ENCODE data around the gene HNRNPDL. TPM values are rescaled to one million over a fixed set of nuclear protein-coding genes. Genes with fewer than 3 reads are reported as not detected.

The HNRNPDL gene
- total and polyA plus RNA-seq, 12 donors, result 129 to 184 (median 151) TPM

- H3K4me3 ChIP-seq, result peak overlapping the region; percentile 80 to 96 (median 89)
- H3K9me3 ChIP-seq, result no peaks in the 10 kb centered on the region
- peak; percentile 1 to 12 (median 4) for ATAC-seq
- intact Hi-C loops (cut with DNase I), result loop anchor here (1.0 to 10.0 kb wide), 8 partner anchors 42 to 585 kb away; partner anchors contain the start of genes HNRNPD (in 3 of the 10), SEC31A (in 2 of the 10) and LIN54 (in 1 of the 10)
- peaks cover 0 to 42% (median 27%) of the 10 kb centered on the region in 9 donors for H3K36me3 ChIP-seq
- peak overlapping the region; percentile 75 to 99 (median 98) for H3K27ac ChIP-seq
- DNase-seq, result no peak
- no peaks in the 10 kb centered on the region for H3K27me3 ChIP-seq
- 0 to 1% methylated on average over 57 to 58 of the region's 58 CpGs for WGBS, 2 donors
- peak in 2 of 9 donors; percentile 5 to 16 for TF ChIP-seq CTCF (IDR thresholded peaks at IDR 0.05)
- peaks cover 10 to 62% (median 45%) of the 10 kb centered on the region in 9 donors for H3K4me1 ChIP-seq
Measured at GRCh38 chr4:82429728-82430192, 502 bp downstream of the HNRNPDL start.

- intact Hi-C loops (cut with DNase I), result loop anchor here (1.0 to 10.0 kb wide), 7 partner anchors 42 to 466 kb away; partner anchors contain the start of genes HNRNPD (in 2 of the 10) and SEC31A (in 1 of the 10)
Measured at GRCh38 chr4:82428969-82429727, 1.1 kb downstream of the HNRNPDL start.

GRCh38 chr4:82428526-82428968 lies 1.7 kb downstream of the HNRNPDL start:
- Histone ChIP-seq H3K27ac (peak overlapping the region in 9 of 10 donors; percentile 96 to 99 (median 98)), H3K27me3 (no peaks in the 10 kb centered on the region), H3K36me3 (peaks cover 0 to 50% (median 38%) of the 10 kb centered on the region in 9 donors), H3K4me3 (peak overlapping the region; percentile 80 to 96 (median 89)), H3K4me1 (peaks cover 10 to 59% (median 45%) of the 10 kb centered on the region in 9 donors), H3K9me3 (no peaks in the 10 kb centered on the region)
- no peak for ATAC-seq
- 0 to 1% methylated on average over 14 of the region's 14 CpGs for WGBS, 2 donors
- no peak for TF ChIP-seq CTCF (IDR thresholded peaks at IDR 0.05)
- no peak for DNase-seq
- intact Hi-C loops (cut with DNase I), result loop anchor here in 7 of 10 donors (2.0 to 10.0 kb wide), 6 partner anchors 41 to 466 kb away; partner anchors contain the start of genes HNRNPD (in 2 of the 7) and SEC31A (in 1 of the 7)

More at GRCh38 chr4:82428969-82429727, 1.1 kb downstream of the HNRNPDL start:
- peak; percentile 94 to 99 (median 99) for TF ChIP-seq CTCF (IDR thresholded peaks at IDR 0.05)
- Histone ChIP-seq H3K4me1 (peaks cover 10 to 62% (median 45%) of the 10 kb centered on the region in 9 donors), H3K4me3 (peak overlapping the region; percentile 80 to 96 (median 89)), H3K27me3 (no peaks in the 10 kb centered on the region), H3K9me3 (no peaks in the 10 kb centered on the region), H3K27ac (peak overlapping the region; percentile 89 to 99 (median 98)), H3K36me3 (peaks cover 0 to 46% (median 33%) of the 10 kb centered on the region in 9 donors)
- ATAC-seq (peak; percentile 84 to 94 (median 90)), DNase-seq (peak; percentile 91 to 95)
- WGBS, 2 donors, result 0% methylated on average over 81 to 83 of the region's 83 CpGs

DNA sequence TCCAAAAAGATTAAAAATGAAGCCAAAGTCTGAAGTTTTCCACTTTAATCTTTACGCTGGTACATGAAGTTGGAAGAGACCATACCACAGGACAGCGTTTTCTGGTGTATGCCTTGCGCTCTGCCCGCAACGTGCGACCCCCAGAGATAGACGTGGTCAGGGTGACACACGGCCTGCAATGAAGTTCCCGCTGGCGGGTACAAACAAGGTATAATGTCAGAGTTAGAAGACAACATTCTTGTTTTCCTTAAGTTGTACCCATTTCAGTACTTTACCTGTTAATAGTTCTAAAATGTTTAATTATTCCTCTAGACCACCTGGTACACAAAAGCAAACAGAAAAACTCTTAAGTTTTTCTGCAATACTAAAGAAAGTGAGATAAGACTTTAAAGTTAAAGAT lies 4.8 kb downstream of the HNRNPDL start:
- ATAC-seq (no peak), DNase-seq (no peak)
- H3K9me3 ChIP-seq, result no peaks in the 10 kb centered on the region
- intact Hi-C loops (cut with DNase I), result loop anchor here in 5 of 10 donors (5.0 to 10.0 kb wide), 4 partner anchors 38 to 469 kb away; partner anchors contain the start of genes HNRNPD (in 1 of the 5) and SEC31A (in 1 of the 5)
- no peak for TF ChIP-seq CTCF (IDR thresholded peaks at IDR 0.05)
- H3K36me3 ChIP-seq, result peaks cover 0 to 65% (median 43%) of the 10 kb centered on the region in 9 donors
- no peak overlapping the region for H3K4me3 ChIP-seq
- no peaks in the 10 kb centered on the region for H3K27me3 ChIP-seq
- H3K27ac ChIP-seq, result no peak overlapping the region
- H3K4me1 ChIP-seq, result peaks cover 7 to 35% (median 32%) of the 10 kb centered on the region in 9 donors
- 88 to 90% methylated on average over 10 of the region's 10 CpGs for WGBS, 2 donors

Measured in heart right ventricle (tissue), 16 donors.